IPS-18c (cell line): ENCODE data around the gene HOXD12.

ENCODE experiments used
- H3K4me3 ChIP-seq: 2 replicates; pipeline ENCODE4 v1.7.0; 2013; ENCODE audit warnings: low read depth, mild to moderate bottlenecking, low read length, moderate library complexity; ENCODE audit not compliant: insufficient read depth
- H3K9me3 ChIP-seq: one replicate; pipeline ENCODE4 v1.6.1; 2013; ENCODE audit warnings: mild to moderate bottlenecking, low read length, moderate library complexity; ENCODE audit not compliant: control insufficient read depth, insufficient read depth

The HOXD12 gene

GRCh38 chr2:176122052-176122682 lies 22.6 kb downstream of the HOXD12 start:
- peak overlapping the region; percentile 4; the same call in 1 of the 2 replicates for H3K4me3 ChIP-seq
- no peaks in the 10 kb centered on the region for H3K9me3 ChIP-seq

GRCh38 chr2:176122683-176123410 lies 23.3 kb downstream of the HOXD12 start, which contains the start of gene HOXD9:
HOXD9 (plus strand) TSS chr2:176122719; CDS start chr2:176122769, 50 bp downstream.
- H3K9me3 ChIP-seq: no peaks in the 10 kb centered on the region
- peak within 1 kb of the TSS; percentile 15; the same call in 1 of the 2 replicates for H3K4me3 ChIP-seq

GRCh38 chr2:176123411-176124109 lies 24.0 kb downstream of the HOXD12 start:
- Histone ChIP-seq H3K9me3 (no peaks in the 10 kb centered on the region), H3K4me3 (no peak overlapping the region)

GRCh38 chr2:176124110-176124946 lies 24.7 kb downstream of the HOXD12 start:
- Histone ChIP-seq H3K4me3 (no peak overlapping the region), H3K9me3 (no peaks in the 10 kb centered on the region)

- Histone ChIP-seq H3K4me3 (no peak overlapping the region), H3K9me3 (no peaks in the 10 kb centered on the region)
Observed at GRCh38 chr2:176124947-176125771, 25.6 kb downstream of the HOXD12 start.

- Histone ChIP-seq H3K9me3 (no peaks in the 10 kb centered on the region), H3K4me3 (no peak overlapping the region)
Observed at GRCh38 chr2:176125772-176126054, 26.1 kb downstream of the HOXD12 start.

GRCh38 chr2:176126929-176127773 lies 27.6 kb downstream of the HOXD12 start:
- H3K9me3 ChIP-seq: no peaks in the 10 kb centered on the region

GRCh38 chr2:176127774-176128072 lies 28.1 kb downstream of the HOXD12 start:
- Histone ChIP-seq H3K4me3 (no peak overlapping the region), H3K9me3 (no peaks in the 10 kb centered on the region)

More at GRCh38 chr2:176126929-176127773, 27.6 kb downstream of the HOXD12 start:
- H3K4me3 ChIP-seq: no peak overlapping the region

GRCh38 chr2:176128172-176128981 lies 28.8 kb downstream of the HOXD12 start:
- H3K4me3 ChIP-seq: peak overlapping the region; percentile 21; the same call in 1 of the 2 replicates
- no peaks in the 10 kb centered on the region for H3K9me3 ChIP-seq

- peak within 1 kb of the TSS; percentile 15; the same call in 1 of the 2 replicates for H3K4me3 ChIP-seq
- H3K9me3 ChIP-seq: no peaks in the 10 kb centered on the region
Observed at GRCh38 chr2:176128982-176129796, 29.6 kb downstream of the HOXD12 start, which contains the start of gene HOXD8. HOXD8 (plus strand) TSS chr2:176129705; CDS start chr2:176130367, 662 bp downstream.

GRCh38 chr2:176129813-176130146 lies 30.2 kb downstream of the HOXD12 start:
- Histone ChIP-seq H3K9me3 (no peaks in the 10 kb centered on the region), H3K4me3 (peak overlapping the region; percentile 15; the same call in 1 of the 2 replicates)

GRCh38 chr2:176130147-176130956 lies 30.8 kb downstream of the HOXD12 start:
- no peaks in the 10 kb centered on the region for H3K9me3 ChIP-seq
- peak overlapping the region; percentile 15; the same call in 1 of the 2 replicates for H3K4me3 ChIP-seq

GRCh38 chr2:176130957-176131847 lies 31.6 kb downstream of the HOXD12 start:
- H3K4me3 ChIP-seq: no peak overlapping the region
- no peaks in the 10 kb centered on the region for H3K9me3 ChIP-seq
